HepG2 (cell line): ENCODE results near the gene IKZF4. TPM values are rescaled to one million over a fixed set of nuclear protein-coding genes. Genes with fewer than 3 reads are reported as not detected.

Experiments
- ATRX ChIP-seq: sonication (generic); formaldehyde crosslinking; IDR thresholded peaks from 2 replicates; pipeline ENCODE4 v1.4.0; 2020; ENCODE audit warnings: missing genetic modification reagents, borderline replicate concordance
- CHD4 ChIP-seq: fragments of 200-600 bp; sonication (generic); IDR thresholded peaks from 2 replicates; pipeline ENCODE4 v1.7.0; 2017; ENCODE audit warnings: mild to moderate bottlenecking, low read length, borderline replicate concordance
- HNRNPUL1 ChIP-seq: fragments of 200-400 bp; formaldehyde crosslinking; IDR thresholded peaks from 2 replicates; pipeline ENCODE4 v1.6.1; 2017; ENCODE audit warnings: low read depth, mild to moderate bottlenecking, low read length, moderate library complexity
- KMT2A ChIP-seq: sonication (generic); formaldehyde crosslinking; IDR thresholded peaks from 2 replicates; pipeline ENCODE4 v1.4.0; 2020; ENCODE audit warnings: missing genetic modification reagents
- ZNF136 ChIP-seq: sonication (generic); formaldehyde crosslinking; IDR thresholded peaks from 2 replicates; pipeline ENCODE4 v1.8.1; 2022; ENCODE audit warnings: low read depth, mild to moderate bottlenecking, moderate library complexity, missing genetic modification reagents
- ZNF44 ChIP-seq: sonication (generic); formaldehyde crosslinking; IDR thresholded peaks from 2 replicates; pipeline ENCODE4 v1.5.1; 2020; ENCODE audit warnings: mild to moderate bottlenecking, missing genetic modification reagents
- polyA plus RNA-seq, 8 experiments: library from polyadenylated mRNA; depleted of rRNA in 3 of 8; stranded (reverse) in 7 of 8; unstranded in 1 of 8; fragments of >200 nt; fragmentation: Illumina TruSeq in 4 of 8; extraction: Trizol in 4 of 8; gene quantifications; 2 replicates each; pipeline versions ENCODE4 v1.2.1 to v1.2.3, GENCODE V29; 2011 to 2016; ENCODE audit warnings: low read depth in 4 of 8, missing spikeins in 1 of 8, mixed read lengths in 1 of 8; ENCODE audit not compliant: insufficient read depth in 1 of 8
- total RNA-seq, 5 experiments: library from RNA; depleted of rRNA; stranded (reverse); fragments of >200 nt; fragmentation: Illumina TruSeq; extraction: Trizol; gene quantifications; 2 replicates each; pipeline ENCODE4 v1.2.3, GENCODE V29; 2016; ENCODE audit warnings: low read depth in 1 of 5
- TF ChIP-seq, protein P1 (sequence below): sonication (generic); formaldehyde crosslinking; IDR thresholded peaks from 2 replicates; pipeline ENCODE4 v1.4.0; 2020; ENCODE audit warnings: mild to moderate bottlenecking, missing genetic modification reagents, borderline replicate concordance
- TF ChIP-seq, protein P2 (sequence below), 2 experiments: fragments of 450-650 bp in 1 of 2; sonication (generic) in 1 of 2; formaldehyde crosslinking; IDR thresholded peaks; 2 replicates each; pipeline versions ENCODE4 v1.5.0 to v1.8.0; 2020 to 2022; ENCODE audit warnings: mild to moderate bottlenecking in 1 of 2, missing genetic modification reagents in 1 of 2
- TF ChIP-seq, protein P3 (sequence below): sonication (generic); formaldehyde crosslinking; IDR thresholded peaks from 2 replicates; pipeline ENCODE4 v1.5.0; 2020; ENCODE audit warnings: missing genetic modification reagents

Gene IKZF4
- total and polyA plus RNA-seq, 2 of the 13 experiments (the other 11 are each of a cell fraction or from before 2014, with no cell fraction given) = 0.58 to 2.2 TPM

DNA sequence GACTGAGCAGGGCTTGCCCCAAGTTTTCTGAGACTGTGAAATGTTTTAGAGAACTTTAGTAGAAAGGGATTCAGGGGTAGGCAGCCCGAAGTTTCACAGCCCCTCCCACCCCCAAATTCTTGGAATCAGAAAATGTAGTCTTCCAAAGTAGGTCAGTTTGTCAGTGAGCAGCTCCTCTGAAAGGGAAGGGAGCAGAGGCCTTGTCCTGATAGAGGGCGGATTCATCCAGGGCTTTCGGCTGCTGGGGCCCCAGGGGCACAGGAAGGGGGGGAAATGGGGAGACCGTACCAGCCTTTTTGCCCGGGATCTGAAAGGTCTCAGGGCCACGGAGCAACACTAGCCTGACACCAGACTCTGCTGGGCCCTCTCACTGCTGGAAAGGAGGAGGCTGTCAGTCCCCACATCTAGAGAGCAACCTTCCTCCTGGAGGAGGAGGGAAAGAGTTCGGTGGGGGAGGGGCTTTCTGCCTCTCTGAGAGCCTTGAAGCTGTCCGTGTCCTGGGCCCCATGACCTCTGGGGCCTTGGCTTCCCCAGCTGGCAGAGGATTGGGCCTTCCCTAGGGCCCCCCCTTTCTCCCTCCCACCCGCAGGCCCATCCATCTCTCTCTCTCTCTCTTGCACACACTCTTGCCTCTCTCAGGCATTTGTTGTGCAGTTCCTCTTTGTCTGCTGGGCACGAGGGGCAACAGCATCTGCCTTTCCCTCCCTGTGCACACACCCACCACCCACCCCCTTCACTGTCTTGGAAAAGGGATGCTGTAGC lies at the start of gene IKZF4 (continued):
- TF ChIP-seq, protein P1, sequence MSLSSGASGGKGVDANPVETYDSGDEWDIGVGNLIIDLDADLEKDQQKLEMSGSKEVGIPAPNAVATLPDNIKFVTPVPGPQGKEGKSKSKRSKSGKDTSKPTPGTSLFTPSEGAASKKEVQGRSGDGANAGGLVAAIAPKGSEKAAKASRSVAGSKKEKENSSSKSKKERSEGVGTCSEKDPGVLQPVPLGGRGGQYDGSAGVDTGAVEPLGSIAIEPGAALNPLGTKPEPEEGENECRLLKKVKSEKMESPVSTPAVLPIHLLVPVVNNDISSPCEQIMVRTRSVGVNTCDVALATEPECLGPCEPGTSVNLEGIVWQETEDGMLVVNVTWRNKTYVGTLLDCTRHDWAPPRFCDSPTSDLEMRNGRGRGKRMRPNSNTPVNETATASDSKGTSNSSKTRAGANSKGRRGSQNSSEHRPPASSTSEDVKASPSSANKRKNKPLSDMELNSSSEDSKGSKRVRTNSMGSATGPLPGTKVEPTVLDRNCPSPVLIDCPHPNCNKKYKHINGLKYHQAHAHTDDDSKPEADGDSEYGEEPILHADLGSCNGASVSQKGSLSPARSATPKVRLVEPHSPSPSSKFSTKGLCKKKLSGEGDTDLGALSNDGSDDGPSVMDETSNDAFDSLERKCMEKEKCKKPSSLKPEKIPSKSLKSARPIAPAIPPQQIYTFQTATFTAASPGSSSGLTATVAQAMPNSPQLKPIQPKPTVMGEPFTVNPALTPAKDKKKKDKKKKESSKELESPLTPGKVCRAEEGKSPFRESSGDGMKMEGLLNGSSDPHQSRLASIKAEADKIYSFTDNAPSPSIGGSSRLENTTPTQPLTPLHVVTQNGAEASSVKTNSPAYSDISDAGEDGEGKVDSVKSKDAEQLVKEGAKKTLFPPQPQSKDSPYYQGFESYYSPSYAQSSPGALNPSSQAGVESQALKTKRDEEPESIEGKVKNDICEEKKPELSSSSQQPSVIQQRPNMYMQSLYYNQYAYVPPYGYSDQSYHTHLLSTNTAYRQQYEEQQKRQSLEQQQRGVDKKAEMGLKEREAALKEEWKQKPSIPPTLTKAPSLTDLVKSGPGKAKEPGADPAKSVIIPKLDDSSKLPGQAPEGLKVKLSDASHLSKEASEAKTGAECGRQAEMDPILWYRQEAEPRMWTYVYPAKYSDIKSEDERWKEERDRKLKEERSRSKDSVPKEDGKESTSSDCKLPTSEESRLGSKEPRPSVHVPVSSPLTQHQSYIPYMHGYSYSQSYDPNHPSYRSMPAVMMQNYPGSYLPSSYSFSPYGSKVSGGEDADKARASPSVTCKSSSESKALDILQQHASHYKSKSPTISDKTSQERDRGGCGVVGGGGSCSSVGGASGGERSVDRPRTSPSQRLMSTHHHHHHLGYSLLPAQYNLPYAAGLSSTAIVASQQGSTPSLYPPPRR (CRISPR knock-in tag) = no peak
- TF ChIP-seq ZNF44 (CRISPR knock-in tag) (no peak), KMT2A (CRISPR knock-in tag) (no peak), ATRX (CRISPR knock-in tag) (no peak), HNRNPUL1 (no peak), CHD4 (no peak), ZNF136 (CRISPR knock-in tag) (no peak)
- TF ChIP-seq, protein P2, sequence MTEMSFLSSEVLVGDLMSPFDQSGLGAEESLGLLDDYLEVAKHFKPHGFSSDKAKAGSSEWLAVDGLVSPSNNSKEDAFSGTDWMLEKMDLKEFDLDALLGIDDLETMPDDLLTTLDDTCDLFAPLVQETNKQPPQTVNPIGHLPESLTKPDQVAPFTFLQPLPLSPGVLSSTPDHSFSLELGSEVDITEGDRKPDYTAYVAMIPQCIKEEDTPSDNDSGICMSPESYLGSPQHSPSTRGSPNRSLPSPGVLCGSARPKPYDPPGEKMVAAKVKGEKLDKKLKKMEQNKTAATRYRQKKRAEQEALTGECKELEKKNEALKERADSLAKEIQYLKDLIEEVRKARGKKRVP (CRISPR knock-in tag; IDR thresholded peaks at IDR 0.05) = no peak
- TF ChIP-seq, protein P3, sequence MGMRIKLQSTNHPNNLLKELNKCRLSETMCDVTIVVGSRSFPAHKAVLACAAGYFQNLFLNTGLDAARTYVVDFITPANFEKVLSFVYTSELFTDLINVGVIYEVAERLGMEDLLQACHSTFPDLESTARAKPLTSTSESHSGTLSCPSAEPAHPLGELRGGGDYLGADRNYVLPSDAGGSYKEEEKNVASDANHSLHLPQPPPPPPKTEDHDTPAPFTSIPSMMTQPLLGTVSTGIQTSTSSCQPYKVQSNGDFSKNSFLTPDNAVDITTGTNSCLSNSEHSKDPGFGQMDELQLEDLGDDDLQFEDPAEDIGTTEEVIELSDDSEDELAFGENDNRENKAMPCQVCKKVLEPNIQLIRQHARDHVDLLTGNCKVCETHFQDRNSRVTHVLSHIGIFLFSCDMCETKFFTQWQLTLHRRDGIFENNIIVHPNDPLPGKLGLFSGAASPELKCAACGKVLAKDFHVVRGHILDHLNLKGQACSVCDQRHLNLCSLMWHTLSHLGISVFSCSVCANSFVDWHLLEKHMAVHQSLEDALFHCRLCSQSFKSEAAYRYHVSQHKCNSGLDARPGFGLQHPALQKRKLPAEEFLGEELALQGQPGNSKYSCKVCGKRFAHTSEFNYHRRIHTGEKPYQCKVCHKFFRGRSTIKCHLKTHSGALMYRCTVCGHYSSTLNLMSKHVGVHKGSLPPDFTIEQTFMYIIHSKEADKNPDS (CRISPR knock-in tag) = no peak
